ENCODE data around the gene NR6A1. TPM values are rescaled to one million over a fixed set of nuclear protein-coding genes. Genes with fewer than 3 reads are reported as not detected.
A peak's percentile ranks its signal among the peaks of the same experiment; 100 is the strongest.

NR6A1 gene
- total RNA-seq, 1 donor from 2014 or later: 302 TPM

- peaks cover 2% of the 10 kb centered on the region for H3K9me3 Mint-ChIP-seq
- TF ChIP-seq, protein P1, sequence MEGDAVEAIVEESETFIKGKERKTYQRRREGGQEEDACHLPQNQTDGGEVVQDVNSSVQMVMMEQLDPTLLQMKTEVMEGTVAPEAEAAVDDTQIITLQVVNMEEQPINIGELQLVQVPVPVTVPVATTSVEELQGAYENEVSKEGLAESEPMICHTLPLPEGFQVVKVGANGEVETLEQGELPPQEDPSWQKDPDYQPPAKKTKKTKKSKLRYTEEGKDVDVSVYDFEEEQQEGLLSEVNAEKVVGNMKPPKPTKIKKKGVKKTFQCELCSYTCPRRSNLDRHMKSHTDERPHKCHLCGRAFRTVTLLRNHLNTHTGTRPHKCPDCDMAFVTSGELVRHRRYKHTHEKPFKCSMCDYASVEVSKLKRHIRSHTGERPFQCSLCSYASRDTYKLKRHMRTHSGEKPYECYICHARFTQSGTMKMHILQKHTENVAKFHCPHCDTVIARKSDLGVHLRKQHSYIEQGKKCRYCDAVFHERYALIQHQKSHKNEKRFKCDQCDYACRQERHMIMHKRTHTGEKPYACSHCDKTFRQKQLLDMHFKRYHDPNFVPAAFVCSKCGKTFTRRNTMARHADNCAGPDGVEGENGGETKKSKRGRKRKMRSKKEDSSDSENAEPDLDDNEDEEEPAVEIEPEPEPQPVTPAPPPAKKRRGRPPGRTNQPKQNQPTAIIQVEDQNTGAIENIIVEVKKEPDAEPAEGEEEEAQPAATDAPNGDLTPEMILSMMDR (IDR thresholded peaks at IDR 0.05): no peak
- no peak for TF ChIP-seq EZH2 (IDR thresholded peaks at IDR 0.05)
- no peak for TF ChIP-seq EZH2phosphoT487 (IDR thresholded peaks at IDR 0.05)
- Histone ChIP-seq H4K20me1 (ENCODE audit: low read depth) (peaks cover 6% of the 10 kb centered on the region), H3K36me3 (no peaks in the 10 kb centered on the region), H2AFZ (replicated peaks) (no peak overlapping the region), H3K27me3 (no peaks in the 10 kb centered on the region), H3K4me1 (peaks cover 58% of the 10 kb centered on the region), H3K4me2 (peak overlapping the region; percentile 90), H3K9ac (no peak overlapping the region), H3F3A (ENCODE audit: low read depth) (peaks cover 54% of the 10 kb centered on the region), H3K9me3 (ENCODE audit: low read depth) (no peaks in the 10 kb centered on the region), H3K79me2 (ENCODE audit: low read depth) (peaks cover 94% of the 10 kb centered on the region), H3K27ac (peak overlapping the region; percentile 95), H3K4me3 (peak overlapping the region; percentile 50)
- peaks cover 59% of the 10 kb centered on the region for H3K4me1 Mint-ChIP-seq
- H3K4me3 Mint-ChIP-seq: peak overlapping the region; percentile 89
- H3K36me3 Mint-ChIP-seq: peaks cover 9% of the 10 kb centered on the region
- DNase-seq (ENCODE audit: low spot score): no peak
- H3K27me3 Mint-ChIP-seq (ENCODE audit: insufficient read depth, low read depth): no peaks in the 10 kb centered on the region
- H3K27ac Mint-ChIP-seq: peak overlapping the region; percentile 64
Observed at GRCh38 chr9:124596172-124596839, 174.8 kb downstream of the NR6A1 start.

DNA sequence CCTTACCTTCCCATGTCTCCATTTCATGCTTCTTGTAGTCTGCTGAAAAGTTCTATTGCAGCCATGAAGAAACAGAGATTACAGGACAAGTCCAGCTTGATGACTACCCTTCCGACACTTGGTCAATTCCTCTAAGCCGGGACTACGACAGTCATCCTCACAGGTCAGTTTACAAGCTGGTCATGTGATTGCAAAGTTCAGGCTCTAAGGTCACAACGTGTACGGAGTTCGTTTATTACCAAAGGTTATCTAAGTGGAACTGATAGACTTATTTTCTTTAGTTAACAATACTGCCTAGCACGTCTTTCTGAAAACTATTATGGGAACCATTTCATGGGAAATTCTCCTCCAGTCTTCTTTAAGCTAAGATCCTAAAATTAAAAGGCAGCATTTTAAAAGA lies 175.4 kb downstream of the NR6A1 start:
- peak; percentile 54 for DNase-seq (ENCODE audit: low spot score)
- Histone ChIP-seq H2AFZ (replicated peaks) (no peak overlapping the region), H3F3A (ENCODE audit: low read depth) (peaks cover 54% of the 10 kb centered on the region), H3K4me3 (peak overlapping the region; percentile 50), H3K4me1 (peaks cover 64% of the 10 kb centered on the region), H3K9me3 (ENCODE audit: low read depth) (no peaks in the 10 kb centered on the region), H3K79me2 (ENCODE audit: low read depth) (peaks cover 94% of the 10 kb centered on the region), H3K9ac (no peak overlapping the region), H4K20me1 (ENCODE audit: low read depth) (peaks cover 11% of the 10 kb centered on the region), H3K27me3 (no peaks in the 10 kb centered on the region), H3K4me2 (peak overlapping the region; percentile 90), H3K27ac (peak overlapping the region; percentile 95), H3K36me3 (no peaks in the 10 kb centered on the region)
- TF ChIP-seq EZH2 (IDR thresholded peaks at IDR 0.05) (no peak), EZH2phosphoT487 (IDR thresholded peaks at IDR 0.05) (no peak)
- TF ChIP-seq, protein P1 (IDR thresholded peaks at IDR 0.05): no peak
- peaks cover 2% of the 10 kb centered on the region for H3K9me3 Mint-ChIP-seq
- peak overlapping the region; percentile 97 for H3K27ac Mint-ChIP-seq
- H3K4me3 Mint-ChIP-seq: peak overlapping the region; percentile 89
- peaks cover 65% of the 10 kb centered on the region for H3K4me1 Mint-ChIP-seq
- peaks cover 9% of the 10 kb centered on the region for H3K36me3 Mint-ChIP-seq
- no peaks in the 10 kb centered on the region for H3K27me3 Mint-ChIP-seq (ENCODE audit: insufficient read depth, low read depth)

GRCh38 chr9:124594673-124595072 lies 176.4 kb downstream of the NR6A1 start:
- Histone ChIP-seq H3K9me3 (ENCODE audit: low read depth) (no peaks in the 10 kb centered on the region), H2AFZ (replicated peaks) (no peak overlapping the region), H3K4me2 (peak overlapping the region; percentile 90), H3K27ac (peak overlapping the region; percentile 95), H3K36me3 (no peaks in the 10 kb centered on the region), H3K9ac (no peak overlapping the region), H3K4me3 (peak overlapping the region; percentile 50), H3K4me1 (peaks cover 73% of the 10 kb centered on the region), H3K27me3 (no peaks in the 10 kb centered on the region), H3F3A (ENCODE audit: low read depth) (peaks cover 54% of the 10 kb centered on the region), H4K20me1 (ENCODE audit: low read depth) (peaks cover 19% of the 10 kb centered on the region), H3K79me2 (ENCODE audit: low read depth) (peaks cover 94% of the 10 kb centered on the region)
- Mint-ChIP-seq H3K9me3 (no peaks in the 10 kb centered on the region), H3K4me1 (peaks cover 71% of the 10 kb centered on the region), H3K36me3 (peaks cover 4% of the 10 kb centered on the region), H3K4me3 (peak overlapping the region; percentile 89), H3K27ac (peak overlapping the region; percentile 85), H3K27me3 (ENCODE audit: insufficient read depth, low read depth) (no peaks in the 10 kb centered on the region)
- peak; percentile 51 for DNase-seq (ENCODE audit: low spot score)
- no peak for TF ChIP-seq EZH2 (IDR thresholded peaks at IDR 0.05)

- H2AFZ ChIP-seq (replicated peaks): no peak overlapping the region
- H3K4me1 ChIP-seq: peaks cover 73% of the 10 kb centered on the region
- peak overlapping the region; percentile 50 for H3K4me3 ChIP-seq
- peaks cover 19% of the 10 kb centered on the region for H4K20me1 ChIP-seq (ENCODE audit: low read depth)
- peaks cover 71% of the 10 kb centered on the region for H3K4me1 Mint-ChIP-seq
- peak overlapping the region; percentile 90 for H3K4me2 ChIP-seq
- peak overlapping the region; percentile 85 for H3K27ac Mint-ChIP-seq
- TF ChIP-seq, protein P1 (IDR thresholded peaks at IDR 0.05): no peak
- no peak for TF ChIP-seq EZH2 (IDR thresholded peaks at IDR 0.05)
- TF ChIP-seq EZH2phosphoT487 (IDR thresholded peaks at IDR 0.05): no peak
- DNase-seq (ENCODE audit: low spot score): peak; percentile 27
- H3K79me2 ChIP-seq (ENCODE audit: low read depth): peaks cover 94% of the 10 kb centered on the region
- H3K9ac ChIP-seq: no peak overlapping the region
- H3K27ac ChIP-seq: peak overlapping the region; percentile 95
- no peaks in the 10 kb centered on the region for H3K9me3 ChIP-seq (ENCODE audit: low read depth)
- H3K36me3 Mint-ChIP-seq: peaks cover 3% of the 10 kb centered on the region
- peak overlapping the region; percentile 89 for H3K4me3 Mint-ChIP-seq
- H3K9me3 Mint-ChIP-seq: no peaks in the 10 kb centered on the region
- H3K27me3 ChIP-seq: no peaks in the 10 kb centered on the region
- no peaks in the 10 kb centered on the region for H3K36me3 ChIP-seq
- peaks cover 54% of the 10 kb centered on the region for H3F3A ChIP-seq (ENCODE audit: low read depth)
- no peaks in the 10 kb centered on the region for H3K27me3 Mint-ChIP-seq (ENCODE audit: insufficient read depth, low read depth)
Observed at GRCh38 chr9:124594225-124594624, 176.9 kb downstream of the NR6A1 start.

All from neural progenitor cell (in vitro differentiated cells).